Measurements from ENCODE around the gene LRRC27. TPM values are rescaled to one million over a fixed set of nuclear protein-coding genes. Genes with fewer than 3 reads are reported as not detected.

Gene LRRC27
- polyA plus RNA-seq, 2 of the 4 experiments (the other 2 are of a cell fraction): 6.5 to 6.9 TPM

DNA sequence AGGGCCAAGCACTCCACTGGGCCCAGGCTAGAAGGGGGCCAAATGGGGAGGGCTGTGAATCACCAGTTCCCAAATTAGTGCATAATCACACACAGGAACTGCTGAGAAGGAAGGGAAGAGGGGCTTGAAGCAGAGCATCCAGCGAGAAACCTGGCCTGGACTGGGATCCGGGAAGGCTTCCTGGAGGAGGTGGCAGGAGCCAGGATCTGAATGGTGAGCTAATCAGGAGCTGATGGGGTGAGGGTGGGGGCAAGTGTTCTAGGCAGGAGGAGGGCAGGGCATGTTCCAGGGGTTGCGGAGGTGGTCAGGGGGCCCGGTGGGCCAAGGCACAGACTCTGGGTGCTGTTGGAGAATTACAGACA, 77.7 kb downstream of the LRRC27 start:
- no peak overlapping the region for H3K27ac ChIP-seq
- ATAC-seq (no peak), DNase-seq (ENCODE audit: low read depth in 1 of 2, low spot score in 1 of 2) (no peak), FAIRE-seq (no peak)
- H3K4me1 ChIP-seq: peaks cover 3% of the 10 kb centered on the region; the same call in 1 of the 3 replicates
- TF ChIP-seq POLR2A (IDR thresholded peaks at IDR 0.05; ENCODE audit: low read length): no peak
- peak; percentile 96 for TF ChIP-seq ZFP36 (IDR thresholded peaks at IDR 0.05; ENCODE audit: borderline replicate concordance, partially characterized antibody)
- TF ChIP-seq, protein P1, sequence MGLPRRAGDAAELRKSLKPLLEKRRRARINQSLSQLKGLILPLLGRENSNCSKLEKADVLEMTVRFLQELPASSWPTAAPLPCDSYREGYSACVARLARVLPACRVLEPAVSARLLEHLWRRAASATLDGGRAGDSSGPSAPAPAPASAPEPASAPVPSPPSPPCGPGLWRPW (IDR thresholded peaks at IDR 0.05): no peak
- H3K9me3 ChIP-seq: no peaks in the 10 kb centered on the region
- no peak overlapping the region for H3K4me3 ChIP-seq
- ChIA-PET POLR2A (no interaction called here), CTCF (interaction anchor here (0.6 to 1.5 kb wide), 3 partner anchors 13 to 478 kb away, joined by 3 to 4 read pairs (median 3); partner anchors contain the start of gene PWWP2B)
- H3K4me2 ChIP-seq: no peak overlapping the region
- 96% methylated on average over 4 of the region's 4 CpGs for WGBS (ENCODE audit: missing lambda C conversion rate)

DNA sequence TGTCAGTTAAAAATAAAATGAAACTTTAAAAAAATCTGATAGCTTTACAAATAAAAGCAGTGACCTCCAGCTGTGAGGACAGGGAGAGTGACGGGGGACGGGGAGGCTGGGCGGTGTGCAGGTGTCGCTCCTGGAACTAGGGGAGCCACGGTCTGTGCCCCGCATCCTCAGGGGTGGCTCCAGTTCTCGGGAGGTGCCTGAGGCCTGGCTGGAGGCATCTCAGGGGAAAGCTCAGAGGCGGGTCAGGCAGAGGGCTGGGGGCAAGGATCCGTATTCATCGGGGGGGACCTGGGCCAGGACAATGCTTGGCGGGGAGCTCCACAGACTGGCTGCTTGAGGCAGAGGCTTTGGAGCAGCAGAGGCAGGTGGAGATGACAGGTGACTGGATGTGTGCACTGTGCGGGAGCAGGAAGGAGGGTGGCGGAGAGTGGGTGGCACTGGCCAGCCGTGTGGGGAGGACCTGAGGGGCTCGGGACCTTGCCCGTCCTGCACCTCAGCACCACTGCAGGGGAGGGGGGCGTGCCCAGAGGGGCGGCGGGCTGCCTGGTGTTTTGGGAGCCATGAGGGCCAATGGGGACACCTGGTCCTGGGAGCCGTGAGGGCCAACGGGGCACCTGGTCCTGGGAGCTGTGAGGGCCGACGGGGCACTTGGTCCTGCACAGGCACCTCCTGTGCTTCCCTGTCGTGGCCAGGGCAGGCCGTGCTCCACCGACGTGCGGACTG, 78.2 kb downstream of the LRRC27 start:
- TF ChIP-seq EP300 (IDR thresholded peaks at IDR 0.05) (no peak), CBX8 (IDR thresholded peaks at IDR 0.05) (no peak), NFE2L2 (conservative IDR thresholded peaks at IDR 0.05; ENCODE audit: low read length) (no peak), EHF (CRISPR knock-in tag; IDR thresholded peaks at IDR 0.05) (no peak), HOXA7 (CRISPR knock-in tag; IDR thresholded peaks at IDR 0.05) (no peak), CBX2 (IDR thresholded peaks at IDR 0.05; ENCODE audit: borderline replicate concordance, low read depth) (no peak), JUN (IDR thresholded peaks at IDR 0.05) (no peak), GATA3 (IDR thresholded peaks at IDR 0.05; ENCODE audit: borderline replicate concordance) (no peak), PHF8 (IDR thresholded peaks at IDR 0.05; ENCODE audit: borderline replicate concordance, low read depth) (no peak), RNF2 (IDR thresholded peaks at IDR 0.05; ENCODE audit: borderline replicate concordance, low read depth) (no peak), RARB (CRISPR knock-in tag; IDR thresholded peaks at IDR 0.05) (no peak), RCOR1 (IDR thresholded peaks at IDR 0.05; ENCODE audit: low read depth, low read length) (no peak)
- TF ChIP-seq, protein P2, sequence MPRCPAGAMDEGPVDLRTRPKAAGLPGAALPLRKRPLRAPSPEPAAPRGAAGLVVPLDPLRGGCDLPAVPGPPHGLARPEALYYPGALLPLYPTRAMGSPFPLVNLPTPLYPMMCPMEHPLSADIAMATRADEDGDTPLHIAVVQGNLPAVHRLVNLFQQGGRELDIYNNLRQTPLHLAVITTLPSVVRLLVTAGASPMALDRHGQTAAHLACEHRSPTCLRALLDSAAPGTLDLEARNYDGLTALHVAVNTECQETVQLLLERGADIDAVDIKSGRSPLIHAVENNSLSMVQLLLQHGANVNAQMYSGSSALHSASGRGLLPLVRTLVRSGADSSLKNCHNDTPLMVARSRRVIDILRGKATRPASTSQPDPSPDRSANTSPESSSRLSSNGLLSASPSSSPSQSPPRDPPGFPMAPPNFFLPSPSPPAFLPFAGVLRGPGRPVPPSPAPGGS (IDR thresholded peaks at IDR 0.05): no peak
- TF ChIP-seq, protein P3, sequence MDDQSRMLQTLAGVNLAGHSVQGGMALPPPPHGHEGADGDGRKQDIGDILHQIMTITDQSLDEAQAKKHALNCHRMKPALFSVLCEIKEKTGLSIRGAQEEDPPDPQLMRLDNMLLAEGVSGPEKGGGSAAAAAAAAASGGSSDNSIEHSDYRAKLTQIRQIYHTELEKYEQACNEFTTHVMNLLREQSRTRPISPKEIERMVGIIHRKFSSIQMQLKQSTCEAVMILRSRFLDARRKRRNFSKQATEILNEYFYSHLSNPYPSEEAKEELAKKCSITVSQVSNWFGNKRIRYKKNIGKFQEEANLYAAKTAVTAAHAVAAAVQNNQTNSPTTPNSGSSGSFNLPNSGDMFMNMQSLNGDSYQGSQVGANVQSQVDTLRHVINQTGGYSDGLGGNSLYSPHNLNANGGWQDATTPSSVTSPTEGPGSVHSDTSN (IDR thresholded peaks at IDR 0.05): no peak
- TF ChIP-seq, protein P4, sequence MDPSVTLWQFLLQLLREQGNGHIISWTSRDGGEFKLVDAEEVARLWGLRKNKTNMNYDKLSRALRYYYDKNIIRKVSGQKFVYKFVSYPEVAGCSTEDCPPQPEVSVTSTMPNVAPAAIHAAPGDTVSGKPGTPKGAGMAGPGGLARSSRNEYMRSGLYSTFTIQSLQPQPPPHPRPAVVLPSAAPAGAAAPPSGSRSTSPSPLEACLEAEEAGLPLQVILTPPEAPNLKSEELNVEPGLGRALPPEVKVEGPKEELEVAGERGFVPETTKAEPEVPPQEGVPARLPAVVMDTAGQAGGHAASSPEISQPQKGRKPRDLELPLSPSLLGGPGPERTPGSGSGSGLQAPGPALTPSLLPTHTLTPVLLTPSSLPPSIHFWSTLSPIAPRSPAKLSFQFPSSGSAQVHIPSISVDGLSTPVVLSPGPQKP (IDR thresholded peaks at IDR 0.05; ENCODE audit: low read depth, low read length): no peak
- TF ChIP-seq, protein P1 (IDR thresholded peaks at IDR 0.05): no peak
- TF ChIP-seq, protein P5, sequence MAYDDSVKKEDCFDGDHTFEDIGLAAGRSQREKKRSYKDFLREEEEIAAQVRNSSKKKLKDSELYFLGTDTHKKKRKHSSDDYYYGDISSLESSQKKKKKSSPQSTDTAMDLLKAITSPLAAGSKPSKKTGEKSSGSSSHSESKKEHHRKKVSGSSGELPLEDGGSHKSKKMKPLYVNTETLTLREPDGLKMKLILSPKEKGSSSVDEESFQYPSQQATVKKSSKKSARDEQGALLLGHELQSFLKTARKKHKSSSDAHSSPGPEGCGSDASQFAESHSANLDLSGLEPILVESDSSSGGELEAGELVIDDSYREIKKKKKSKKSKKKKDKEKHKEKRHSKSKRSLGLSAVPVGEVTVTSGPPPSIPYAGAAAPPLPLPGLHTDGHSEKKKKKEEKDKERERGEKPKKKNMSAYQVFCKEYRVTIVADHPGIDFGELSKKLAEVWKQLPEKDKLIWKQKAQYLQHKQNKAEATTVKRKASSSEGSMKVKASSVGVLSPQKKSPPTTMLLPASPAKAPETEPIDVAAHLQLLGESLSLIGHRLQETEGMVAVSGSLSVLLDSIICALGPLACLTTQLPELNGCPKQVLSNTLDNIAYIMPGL (CRISPR knock-in tag; IDR thresholded peaks at IDR 0.05; ENCODE audit: borderline replicate concordance): no peak
- peaks cover 3% of the 10 kb centered on the region; the same call in 1 of the 3 replicates for H3K4me1 ChIP-seq

More for the DNA sequence above, 78.2 kb downstream of the LRRC27 start:
- Histone ChIP-seq H3K9me3 (no peaks in the 10 kb centered on the region), H3K27ac (no peak overlapping the region), H3K4me2 (no peak overlapping the region), H3K4me3 (no peak overlapping the region)
- POLR2A ChIA-PET: no interaction called here
- no peak for FAIRE-seq
- CTCF ChIA-PET: interaction anchor here (0.6 to 1.8 kb wide), 6 partner anchors 8 to 479 kb away, joined by 3 to 7 read pairs (median 4); partner anchors contain the start of gene PWWP2B
- no peak for DNase-seq (ENCODE audit: low read depth in 1 of 2, low spot score in 1 of 2)
- WGBS (ENCODE audit: missing lambda C conversion rate): 91% methylated on average over 22 of the region's 28 CpGs
- no peak for ATAC-seq
